Testis (tissue), 2 donors: ENCODE data around the gene ANKRD63.

Experiments
- CTCF ChIP-seq, 3 experiments: fragments of 450-650 bp in 2 of 3; fragments of 200-600 bp in 1 of 3; sonication (generic) in 1 of 3; IDR thresholded peaks; one replicate each; pipeline ENCODE4 v1.5.1; 2016 to 2019; ENCODE audit warnings: antibody characterized with exemption in 3 of 3, mild to moderate bottlenecking in 2 of 3, moderate library complexity in 1 of 3
- POLR2A ChIP-seq: fragments of 450-650 bp; IDR thresholded peaks from one replicate; pipeline ENCODE4 v1.6.1; 2017; ENCODE audit warnings: antibody characterized with exemption, mild to moderate bottlenecking, moderate library complexity

DNA sequence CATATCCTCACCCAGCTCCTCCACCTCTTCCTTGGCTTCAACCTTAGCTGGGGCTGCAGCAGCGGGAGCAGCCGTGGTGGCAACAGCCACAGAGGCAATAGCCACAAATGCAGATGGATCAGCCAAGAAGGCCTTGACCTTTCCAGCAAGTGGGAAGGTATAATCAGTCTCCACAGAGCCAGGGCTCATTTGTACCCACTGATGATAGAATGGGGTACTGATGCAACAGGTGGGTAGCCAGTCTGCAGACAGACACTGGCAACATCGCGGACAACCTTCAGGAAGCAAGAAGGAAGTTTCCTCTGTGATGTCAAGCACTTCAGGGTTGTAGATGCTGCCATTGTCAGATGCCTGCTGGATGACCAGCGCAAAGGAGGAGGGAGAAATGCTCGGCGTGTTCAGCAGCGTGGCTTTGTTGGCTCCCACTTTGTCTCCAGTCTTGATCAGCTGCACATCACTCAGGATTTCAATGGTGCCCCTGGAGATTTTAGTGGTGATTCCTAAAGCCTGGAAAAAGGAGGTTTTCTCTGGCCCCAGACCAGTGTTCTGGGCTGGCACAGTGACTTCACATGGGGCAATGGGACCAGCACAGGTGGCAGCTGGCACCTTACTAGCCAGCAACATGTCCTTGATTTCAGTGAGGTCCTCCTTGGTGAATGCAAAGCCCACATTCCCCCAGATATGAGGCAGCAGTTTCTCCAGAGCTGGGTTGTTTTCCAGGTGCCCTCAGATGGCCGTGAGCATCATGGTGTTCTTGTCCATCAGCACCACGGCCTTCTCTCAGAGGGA is 29.7 kb upstream of the ANKRD63 start:
- TF ChIP-seq CTCF (IDR thresholded peaks at IDR 0.05) (no peak), POLR2A (no peak)
